SH-SY5Y (cell line): ENCODE data around the gene CDCA8.

Experiments used
- GATA2 ChIP-seq: IDR thresholded peaks from 2 replicates; pipeline ENCODE4 v1.6.1; 2011; ENCODE audit warnings: mild to moderate bottlenecking, low read depth, low read length
- GATA3 ChIP-seq: IDR thresholded peaks from 2 replicates; pipeline ENCODE4 v1.6.1; 2011; ENCODE audit warnings: low read depth, mild to moderate bottlenecking, low read length, moderate library complexity

GRCh38 chr1:37718181-37718900, 26.0 kb downstream of the CDCA8 start:
- TF ChIP-seq GATA2 (no peak), GATA3 (no peak)
